ENCODE results near the gene NTRK3. TPM values are rescaled to one million over a fixed set of nuclear protein-coding genes. Genes with fewer than 3 reads are reported as not detected.

The NTRK3 gene
- total and polyA plus RNA-seq, 2 of the 13 experiments (the other 11 are each of a cell fraction or from before 2014, with no cell fraction given), result not detected

DNA sequence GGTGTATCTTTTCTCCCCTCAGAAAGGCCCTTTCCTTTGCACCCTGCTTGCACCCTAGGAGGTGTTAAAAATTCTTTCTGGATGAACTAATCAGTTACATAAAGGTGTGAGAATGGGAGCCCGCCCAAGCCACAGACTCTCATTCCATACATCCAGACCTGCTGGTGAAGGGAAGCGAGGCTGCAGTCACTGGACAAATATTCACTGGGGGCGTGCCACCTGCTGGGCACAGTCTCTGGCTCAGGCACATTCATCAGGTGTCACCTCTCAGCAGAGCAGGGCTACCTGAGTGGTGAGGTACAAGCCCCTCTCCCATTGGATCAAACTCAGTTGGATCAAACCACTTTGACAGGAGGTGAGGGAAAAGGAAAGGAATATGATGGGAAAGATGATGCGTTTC lies 52.0 kb downstream of the NTRK3 start (continued):
- no peak for TF ChIP-seq ZNF441 (CRISPR knock-in tag; IDR thresholded peaks at IDR 0.05; ENCODE audit: borderline replicate concordance)
- TF ChIP-seq SP2 (CRISPR knock-in tag; IDR thresholded peaks at IDR 0.05), result no peak
- no peak for TF ChIP-seq MAX (IDR thresholded peaks at IDR 0.05)
- TF ChIP-seq ZNF34 (CRISPR knock-in tag; IDR thresholded peaks at IDR 0.05; ENCODE audit: borderline replicate concordance), result no peak
- TF ChIP-seq ZNF343 (CRISPR knock-in tag; IDR thresholded peaks at IDR 0.05), result no peak
- no peak for TF ChIP-seq GMEB2 (CRISPR knock-in tag; IDR thresholded peaks at IDR 0.05; ENCODE audit: low read depth)
- TF ChIP-seq, protein P1, sequence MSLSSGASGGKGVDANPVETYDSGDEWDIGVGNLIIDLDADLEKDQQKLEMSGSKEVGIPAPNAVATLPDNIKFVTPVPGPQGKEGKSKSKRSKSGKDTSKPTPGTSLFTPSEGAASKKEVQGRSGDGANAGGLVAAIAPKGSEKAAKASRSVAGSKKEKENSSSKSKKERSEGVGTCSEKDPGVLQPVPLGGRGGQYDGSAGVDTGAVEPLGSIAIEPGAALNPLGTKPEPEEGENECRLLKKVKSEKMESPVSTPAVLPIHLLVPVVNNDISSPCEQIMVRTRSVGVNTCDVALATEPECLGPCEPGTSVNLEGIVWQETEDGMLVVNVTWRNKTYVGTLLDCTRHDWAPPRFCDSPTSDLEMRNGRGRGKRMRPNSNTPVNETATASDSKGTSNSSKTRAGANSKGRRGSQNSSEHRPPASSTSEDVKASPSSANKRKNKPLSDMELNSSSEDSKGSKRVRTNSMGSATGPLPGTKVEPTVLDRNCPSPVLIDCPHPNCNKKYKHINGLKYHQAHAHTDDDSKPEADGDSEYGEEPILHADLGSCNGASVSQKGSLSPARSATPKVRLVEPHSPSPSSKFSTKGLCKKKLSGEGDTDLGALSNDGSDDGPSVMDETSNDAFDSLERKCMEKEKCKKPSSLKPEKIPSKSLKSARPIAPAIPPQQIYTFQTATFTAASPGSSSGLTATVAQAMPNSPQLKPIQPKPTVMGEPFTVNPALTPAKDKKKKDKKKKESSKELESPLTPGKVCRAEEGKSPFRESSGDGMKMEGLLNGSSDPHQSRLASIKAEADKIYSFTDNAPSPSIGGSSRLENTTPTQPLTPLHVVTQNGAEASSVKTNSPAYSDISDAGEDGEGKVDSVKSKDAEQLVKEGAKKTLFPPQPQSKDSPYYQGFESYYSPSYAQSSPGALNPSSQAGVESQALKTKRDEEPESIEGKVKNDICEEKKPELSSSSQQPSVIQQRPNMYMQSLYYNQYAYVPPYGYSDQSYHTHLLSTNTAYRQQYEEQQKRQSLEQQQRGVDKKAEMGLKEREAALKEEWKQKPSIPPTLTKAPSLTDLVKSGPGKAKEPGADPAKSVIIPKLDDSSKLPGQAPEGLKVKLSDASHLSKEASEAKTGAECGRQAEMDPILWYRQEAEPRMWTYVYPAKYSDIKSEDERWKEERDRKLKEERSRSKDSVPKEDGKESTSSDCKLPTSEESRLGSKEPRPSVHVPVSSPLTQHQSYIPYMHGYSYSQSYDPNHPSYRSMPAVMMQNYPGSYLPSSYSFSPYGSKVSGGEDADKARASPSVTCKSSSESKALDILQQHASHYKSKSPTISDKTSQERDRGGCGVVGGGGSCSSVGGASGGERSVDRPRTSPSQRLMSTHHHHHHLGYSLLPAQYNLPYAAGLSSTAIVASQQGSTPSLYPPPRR (CRISPR knock-in tag; IDR thresholded peaks at IDR 0.05; ENCODE audit: borderline replicate concordance), result no peak
- no peak for TF ChIP-seq PBX2 (CRISPR knock-in tag; IDR thresholded peaks at IDR 0.05)
- no peak for TF ChIP-seq TARDBP (CRISPR knock-in tag; IDR thresholded peaks at IDR 0.05)
- no peak for TF ChIP-seq FOXJ3 (CRISPR knock-in tag; IDR thresholded peaks at IDR 0.05; ENCODE audit: borderline replicate concordance)
- TF ChIP-seq ZNF30 (CRISPR knock-in tag; IDR thresholded peaks at IDR 0.05), result no peak
- TF ChIP-seq ERF (CRISPR knock-in tag; IDR thresholded peaks at IDR 0.05), result no peak
- no peak for TF ChIP-seq ZNF329 (CRISPR knock-in tag; IDR thresholded peaks at IDR 0.05; ENCODE audit: low read depth)
- no peak for TF ChIP-seq ZNF232 (CRISPR knock-in tag; IDR thresholded peaks at IDR 0.05; ENCODE audit: borderline replicate concordance)
- TF ChIP-seq ZNF501 (CRISPR knock-in tag; IDR thresholded peaks at IDR 0.05), result no peak
- TF ChIP-seq ZXDC (CRISPR knock-in tag; IDR thresholded peaks at IDR 0.05), result no peak
- no peak for TF ChIP-seq ARHGAP35 (CRISPR knock-in tag; IDR thresholded peaks at IDR 0.05; ENCODE audit: borderline replicate concordance)
